G401.6 (cell line): Measurements from ENCODE around the gene ZFAND2A.

Experiments
- FAIRE-seq: peaks from 2 replicates; lab custom pipeline; 2012; peaks lifted over from hg19 to GRCh38; lab: Jason Lieb, UNC

Gene ZFAND2A

GRCh38 chr7:1106063-1106792 is 53.8 kb downstream of the ZFAND2A start:
- FAIRE-seq = no peak

GRCh38 chr7:1105189-1105588 is 54.8 kb downstream of the ZFAND2A start:
- no peak for FAIRE-seq

GRCh38 chr7:1104516-1105179 is 55.3 kb downstream of the ZFAND2A start:
- FAIRE-seq = no peak

GRCh38 chr7:1103789-1104515 is 56.0 kb downstream of the ZFAND2A start:
- FAIRE-seq = no peak

- FAIRE-seq = no peak
Observed at GRCh38 chr7:1103009-1103788, 56.8 kb downstream of the ZFAND2A start.
